HL-60 (cell line): ENCODE results near the gene OR10K1.

Source experiments
- DNase-seq, 2 experiments: peaks; one replicate each; pipeline ENCODE4 v3.0.0-alpha.2; 2010 to 2020; ENCODE audit warnings: low read depth in 1 of 2, low spot score in 1 of 2
- H3K27ac ChIP-seq: fragments of 250-450 bp; sonication (Bioruptor Pico); replicated peaks from 2 replicates; pipeline ENCODE4 v1.5.1; 2020; ENCODE audit warnings: mild to moderate bottlenecking, moderate library complexity
- H3K27me3 ChIP-seq: fragments of 250-450 bp; sonication (Bioruptor Pico); 2 replicates; pipeline ENCODE4 v1.5.1; 2021; ENCODE audit warnings: mild to moderate bottlenecking, moderate library complexity; ENCODE audit not compliant: insufficient read depth, poor library complexity, severe bottlenecking
- H3K4me3 ChIP-seq: replicated peaks from 2 replicates; pipeline ENCODE4 v1.5.1; 2011; ENCODE audit warnings: mild to moderate bottlenecking, control low read depth, low read length; ENCODE audit not compliant: insufficient read depth
- GABPA ChIP-seq: IDR thresholded peaks from 2 replicates; pipeline ENCODE4 v1.6.1; 2012; ENCODE audit warnings: low read depth
- POLR2AphosphoS5 ChIP-seq: IDR thresholded peaks from 2 replicates; pipeline ENCODE4 v1.6.1; 2012; ENCODE audit warnings: low read depth
- SPI1 ChIP-seq: IDR thresholded peaks from 2 replicates; pipeline ENCODE4 v1.6.1; 2012; ENCODE audit warnings: low read depth, mild to moderate bottlenecking, borderline replicate concordance
- long read RNA-seq: library from polyadenylated mRNA; unstranded; transcript quantifications from one replicate; pipeline ENCODE4 v2.0.0, GENCODE V29; 2020
- TF ChIP-seq, protein P1 (sequence below): IDR thresholded peaks from 2 replicates; pipeline ENCODE4 v1.6.1; 2012; ENCODE audit warnings: low read depth; ENCODE audit not compliant: insufficient replicate concordance
- TF ChIP-seq, protein P2 (sequence below): IDR thresholded peaks from one replicate; pipeline ENCODE4 v1.5.1; 2011; ENCODE audit warnings: low read length, control low read depth, inconsistent platforms; ENCODE audit not compliant: insufficient read depth

Gene OR10K1, protein sequence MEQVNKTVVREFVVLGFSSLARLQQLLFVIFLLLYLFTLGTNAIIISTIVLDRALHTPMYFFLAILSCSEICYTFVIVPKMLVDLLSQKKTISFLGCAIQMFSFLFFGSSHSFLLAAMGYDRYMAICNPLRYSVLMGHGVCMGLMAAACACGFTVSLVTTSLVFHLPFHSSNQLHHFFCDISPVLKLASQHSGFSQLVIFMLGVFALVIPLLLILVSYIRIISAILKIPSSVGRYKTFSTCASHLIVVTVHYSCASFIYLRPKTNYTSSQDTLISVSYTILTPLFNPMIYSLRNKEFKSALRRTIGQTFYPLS
- long read RNA-seq, partial matches to known transcripts = 0 of 1 reads
- long read RNA-seq, other reads (novel, unspliced or antisense) = 1 of 1 reads

DNA sequence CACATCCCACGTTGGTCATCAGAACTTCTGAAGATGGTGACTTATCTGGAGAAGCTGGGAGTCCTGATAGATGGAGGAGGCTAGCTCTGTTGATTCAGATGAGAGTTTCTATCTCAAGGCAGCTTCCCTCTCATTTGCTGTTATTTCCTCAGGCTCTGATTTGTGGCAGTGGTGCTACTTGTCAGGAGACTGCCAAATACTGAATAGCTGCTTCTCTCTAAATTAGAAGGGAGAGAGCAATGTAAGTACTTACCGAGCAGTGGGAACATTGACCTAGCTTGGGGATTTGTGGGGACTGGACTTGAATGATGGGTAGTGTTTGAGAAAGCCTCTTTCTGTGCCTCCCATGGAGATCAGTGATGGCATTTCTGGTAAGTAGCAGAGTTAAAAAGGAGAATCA, at the start of gene OR10K1:
Gene OR10K1, plus strand, starts transcription at position 301 of the 400 bp plus-strand sequence. CDS start 3,728 bp downstream, outside the sequence.
- DNase-seq = no peak
- TF ChIP-seq POLR2AphosphoS5 (no peak), SPI1 (no peak), GABPA (no peak)
- TF ChIP-seq, protein P1, sequence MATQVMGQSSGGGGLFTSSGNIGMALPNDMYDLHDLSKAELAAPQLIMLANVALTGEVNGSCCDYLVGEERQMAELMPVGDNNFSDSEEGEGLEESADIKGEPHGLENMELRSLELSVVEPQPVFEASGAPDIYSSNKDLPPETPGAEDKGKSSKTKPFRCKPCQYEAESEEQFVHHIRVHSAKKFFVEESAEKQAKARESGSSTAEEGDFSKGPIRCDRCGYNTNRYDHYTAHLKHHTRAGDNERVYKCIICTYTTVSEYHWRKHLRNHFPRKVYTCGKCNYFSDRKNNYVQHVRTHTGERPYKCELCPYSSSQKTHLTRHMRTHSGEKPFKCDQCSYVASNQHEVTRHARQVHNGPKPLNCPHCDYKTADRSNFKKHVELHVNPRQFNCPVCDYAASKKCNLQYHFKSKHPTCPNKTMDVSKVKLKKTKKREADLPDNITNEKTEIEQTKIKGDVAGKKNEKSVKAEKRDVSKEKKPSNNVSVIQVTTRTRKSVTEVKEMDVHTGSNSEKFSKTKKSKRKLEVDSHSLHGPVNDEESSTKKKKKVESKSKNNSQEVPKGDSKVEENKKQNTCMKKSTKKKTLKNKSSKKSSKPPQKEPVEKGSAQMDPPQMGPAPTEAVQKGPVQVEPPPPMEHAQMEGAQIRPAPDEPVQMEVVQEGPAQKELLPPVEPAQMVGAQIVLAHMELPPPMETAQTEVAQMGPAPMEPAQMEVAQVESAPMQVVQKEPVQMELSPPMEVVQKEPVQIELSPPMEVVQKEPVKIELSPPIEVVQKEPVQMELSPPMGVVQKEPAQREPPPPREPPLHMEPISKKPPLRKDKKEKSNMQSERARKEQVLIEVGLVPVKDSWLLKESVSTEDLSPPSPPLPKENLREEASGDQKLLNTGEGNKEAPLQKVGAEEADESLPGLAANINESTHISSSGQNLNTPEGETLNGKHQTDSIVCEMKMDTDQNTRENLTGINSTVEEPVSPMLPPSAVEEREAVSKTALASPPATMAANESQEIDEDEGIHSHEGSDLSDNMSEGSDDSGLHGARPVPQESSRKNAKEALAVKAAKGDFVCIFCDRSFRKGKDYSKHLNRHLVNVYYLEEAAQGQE = no peak
- TF ChIP-seq, protein P2, sequence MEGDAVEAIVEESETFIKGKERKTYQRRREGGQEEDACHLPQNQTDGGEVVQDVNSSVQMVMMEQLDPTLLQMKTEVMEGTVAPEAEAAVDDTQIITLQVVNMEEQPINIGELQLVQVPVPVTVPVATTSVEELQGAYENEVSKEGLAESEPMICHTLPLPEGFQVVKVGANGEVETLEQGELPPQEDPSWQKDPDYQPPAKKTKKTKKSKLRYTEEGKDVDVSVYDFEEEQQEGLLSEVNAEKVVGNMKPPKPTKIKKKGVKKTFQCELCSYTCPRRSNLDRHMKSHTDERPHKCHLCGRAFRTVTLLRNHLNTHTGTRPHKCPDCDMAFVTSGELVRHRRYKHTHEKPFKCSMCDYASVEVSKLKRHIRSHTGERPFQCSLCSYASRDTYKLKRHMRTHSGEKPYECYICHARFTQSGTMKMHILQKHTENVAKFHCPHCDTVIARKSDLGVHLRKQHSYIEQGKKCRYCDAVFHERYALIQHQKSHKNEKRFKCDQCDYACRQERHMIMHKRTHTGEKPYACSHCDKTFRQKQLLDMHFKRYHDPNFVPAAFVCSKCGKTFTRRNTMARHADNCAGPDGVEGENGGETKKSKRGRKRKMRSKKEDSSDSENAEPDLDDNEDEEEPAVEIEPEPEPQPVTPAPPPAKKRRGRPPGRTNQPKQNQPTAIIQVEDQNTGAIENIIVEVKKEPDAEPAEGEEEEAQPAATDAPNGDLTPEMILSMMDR = no peak
- H3K27ac ChIP-seq = no peak within 1 kb of the TSS
- no peaks in the 10 kb centered on the region for H3K27me3 ChIP-seq
- no peak within 1 kb of the TSS for H3K4me3 ChIP-seq

DNA sequence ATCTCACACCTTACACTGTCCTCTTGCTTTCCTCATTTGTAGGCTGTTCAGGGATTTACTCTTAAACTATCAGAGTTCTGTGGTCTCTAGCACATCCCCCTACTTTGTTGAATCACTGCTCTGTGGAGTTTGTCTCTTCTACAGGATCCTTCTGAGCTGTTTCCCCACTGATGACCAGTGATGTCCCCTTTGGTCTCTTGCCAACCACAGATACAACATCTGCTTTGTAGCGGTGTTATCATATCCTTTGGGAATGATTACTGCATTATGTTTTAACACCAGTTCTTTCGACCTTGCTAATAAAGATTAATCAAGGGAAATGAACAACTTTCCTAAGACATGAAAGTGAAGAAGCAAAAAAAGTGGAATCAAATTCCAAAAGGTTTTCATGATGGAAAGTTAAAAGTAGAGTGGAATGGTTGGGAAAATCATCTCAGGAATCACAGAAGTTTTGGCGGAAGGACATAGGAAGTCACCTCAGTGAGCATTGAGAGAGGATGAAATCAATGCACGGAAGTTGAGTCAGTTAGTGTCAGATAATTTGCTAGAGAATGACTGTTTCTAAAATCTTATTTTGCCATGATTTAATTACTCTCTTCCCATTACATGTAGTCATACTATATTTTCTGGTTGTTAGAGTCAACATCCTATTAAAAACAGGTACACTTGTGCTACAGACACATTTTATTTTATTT, 46.8 kb upstream of the OR10K1 start:
- TF ChIP-seq POLR2AphosphoS5 (no peak), GABPA (no peak), SPI1 (no peak)
- TF ChIP-seq, protein P1 = no peak
- TF ChIP-seq, protein P2 = no peak
- Histone ChIP-seq H3K27ac (no peak overlapping the region), H3K27me3 (no peaks in the 10 kb centered on the region), H3K4me3 (no peak overlapping the region)
- no peak for DNase-seq

DNA sequence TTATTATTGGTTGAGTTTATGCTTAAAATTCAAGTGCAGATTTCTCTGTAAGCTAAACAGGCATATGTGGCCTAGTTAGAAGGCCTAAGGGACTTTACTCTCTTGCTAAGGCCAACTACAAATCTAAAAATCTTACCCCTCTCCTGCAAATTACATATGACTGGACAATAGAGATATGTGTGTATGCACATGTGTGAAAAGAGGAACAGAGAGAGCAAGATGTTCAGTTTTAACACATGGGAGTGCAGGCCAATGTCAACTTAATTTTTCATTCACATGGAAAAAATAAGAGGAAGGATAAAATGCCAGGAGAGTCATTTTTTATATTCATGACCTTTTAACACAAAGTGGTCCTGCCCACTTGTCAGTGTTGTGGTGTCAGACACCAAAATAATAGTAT, 44.0 kb upstream of the OR10K1 start:
- Histone ChIP-seq H3K27me3 (no peaks in the 10 kb centered on the region), H3K4me3 (no peak overlapping the region), H3K27ac (no peak overlapping the region)
- TF ChIP-seq POLR2AphosphoS5 (no peak), SPI1 (peak; percentile 24; the same call in 1 of the 2 replicates)
- DNase-seq = no peak

DNA sequence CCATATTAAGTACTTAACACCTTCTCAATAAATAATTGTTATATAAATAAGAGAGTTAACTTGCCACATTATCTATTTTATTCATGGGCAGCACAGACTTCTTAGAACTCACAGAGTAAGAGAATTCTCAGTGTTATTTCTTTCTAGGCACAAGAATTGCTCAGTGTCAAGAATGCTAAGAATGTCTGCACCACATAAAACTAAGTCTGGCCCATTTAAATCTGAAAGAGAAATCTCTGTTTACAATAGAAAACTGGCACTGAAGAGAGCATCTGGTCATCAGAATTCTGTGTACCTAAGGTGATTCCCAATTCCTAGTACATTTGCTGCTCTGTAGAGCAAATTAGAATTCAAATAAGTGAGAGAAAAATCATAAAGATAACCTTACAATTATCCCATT, 39.4 kb upstream of the OR10K1 start:
- TF ChIP-seq, protein P1 = no peak
- TF ChIP-seq GABPA (no peak), POLR2AphosphoS5 (no peak), SPI1 (no peak)
- TF ChIP-seq, protein P2 = no peak
- DNase-seq = no peak
- no peak overlapping the region for H3K4me3 ChIP-seq
- no peak overlapping the region for H3K27ac ChIP-seq
- H3K27me3 ChIP-seq = no peaks in the 10 kb centered on the region
